HepG2 (cell line): ENCODE results near the gene PPP4R2. TPM values are rescaled to one million over a fixed set of nuclear protein-coding genes. Genes with fewer than 3 reads are reported as not detected.

ENCODE experiments used
- EEA1 ChIP-seq: sonication (generic); formaldehyde crosslinking; IDR thresholded peaks from 2 replicates; pipeline ENCODE4 v1.5.1; 2020; ENCODE audit warnings: mild to moderate bottlenecking, missing genetic modification reagents, borderline replicate concordance
- HNF4G ChIP-seq, 2 experiments: sonication (generic) in 1 of 2; formaldehyde crosslinking in 1 of 2; IDR thresholded peaks; 2 replicates each; pipeline versions ENCODE4 v1.4.0 to v1.6.1; 2011 to 2020; ENCODE audit warnings: borderline replicate concordance in 2 of 2, low read depth in 2 of 2, mild to moderate bottlenecking in 2 of 2, low read length in 1 of 2, missing genetic modification reagents in 1 of 2, moderate library complexity in 1 of 2
- KMT2A ChIP-seq: sonication (generic); formaldehyde crosslinking; IDR thresholded peaks from 2 replicates; pipeline ENCODE4 v1.4.0; 2020; ENCODE audit warnings: missing genetic modification reagents
- MEIS1 ChIP-seq: sonication (generic); formaldehyde crosslinking; IDR thresholded peaks from 2 replicates; pipeline ENCODE4 v1.9.0; 2021; ENCODE audit warnings: mild to moderate bottlenecking, missing genetic modification reagents, moderate library complexity, borderline replicate concordance
- NFE2 ChIP-seq: sonication (generic); formaldehyde crosslinking; IDR thresholded peaks from 2 replicates; pipeline ENCODE4 v1.4.0; 2020; ENCODE audit warnings: missing genetic modification reagents
- STAT5B ChIP-seq: sonication (generic); formaldehyde crosslinking; IDR thresholded peaks from 2 replicates; pipeline ENCODE4 v1.4.0; 2020; ENCODE audit warnings: missing genetic modification reagents
- ZBTB2 ChIP-seq: sonication (generic); formaldehyde crosslinking; IDR thresholded peaks from 2 replicates; pipeline ENCODE4 v1.8.0; 2022; ENCODE audit warnings: low read depth, missing genetic modification reagents
- ZBTB8A ChIP-seq: sonication (generic); formaldehyde crosslinking; IDR thresholded peaks from 2 replicates; pipeline ENCODE4 v1.4.0; 2020; ENCODE audit warnings: mild to moderate bottlenecking, low read depth, missing genetic modification reagents, borderline replicate concordance
- ZNF232 ChIP-seq: sonication (generic); formaldehyde crosslinking; IDR thresholded peaks from 2 replicates; pipeline ENCODE4 v1.4.0; 2020; ENCODE audit warnings: missing genetic modification reagents, borderline replicate concordance
- ZNF33B ChIP-seq: sonication (generic); formaldehyde crosslinking; IDR thresholded peaks from 2 replicates; pipeline ENCODE4 v1.5.1; 2020; ENCODE audit warnings: mild to moderate bottlenecking, missing genetic modification reagents
- ZNF468 ChIP-seq: sonication (generic); formaldehyde crosslinking; IDR thresholded peaks from 2 replicates; pipeline ENCODE4 v1.8.0; 2022; ENCODE audit warnings: mild to moderate bottlenecking, moderate library complexity, missing genetic modification reagents
- ZNF670 ChIP-seq: sonication (generic); formaldehyde crosslinking; IDR thresholded peaks from 2 replicates; pipeline ENCODE4 v1.8.0; 2022; ENCODE audit warnings: mild to moderate bottlenecking, missing genetic modification reagents, borderline replicate concordance
- ZNF674 ChIP-seq: sonication (generic); formaldehyde crosslinking; IDR thresholded peaks from 2 replicates; pipeline ENCODE4 v1.5.0; 2020; ENCODE audit warnings: low read depth, mild to moderate bottlenecking, missing genetic modification reagents
- ZNF850 ChIP-seq: sonication (generic); formaldehyde crosslinking; conservative IDR thresholded peaks from 2 replicates; pipeline ENCODE4 v1.9.0; 2021; ENCODE audit warnings: mild to moderate bottlenecking, missing genetic modification reagents
- polyA plus RNA-seq, 8 experiments: library from polyadenylated mRNA; depleted of rRNA in 3 of 8; stranded (reverse) in 7 of 8; unstranded in 1 of 8; fragments of >200 nt; fragmentation: Illumina TruSeq in 4 of 8; extraction: Trizol in 4 of 8; gene quantifications; 2 replicates each; pipeline versions ENCODE4 v1.2.1 to v1.2.3, GENCODE V29; 2011 to 2016; ENCODE audit warnings: low read depth in 4 of 8, missing spikeins in 1 of 8, mixed read lengths in 1 of 8; ENCODE audit not compliant: insufficient read depth in 1 of 8
- total RNA-seq, 5 experiments: library from RNA; depleted of rRNA; stranded (reverse); fragments of >200 nt; fragmentation: Illumina TruSeq; extraction: Trizol; gene quantifications; 2 replicates each; pipeline ENCODE4 v1.2.3, GENCODE V29; 2016; ENCODE audit warnings: low read depth in 1 of 5
- TF ChIP-seq, protein P1 (sequence below): sonication (generic); formaldehyde crosslinking; IDR thresholded peaks from 2 replicates; pipeline ENCODE4 v1.4.0; 2020; ENCODE audit warnings: missing genetic modification reagents
- TF ChIP-seq, protein P2 (sequence below): sonication (generic); formaldehyde crosslinking; IDR thresholded peaks from 2 replicates; pipeline ENCODE4 v1.8.1; 2023; ENCODE audit warnings: mild to moderate bottlenecking, missing genetic modification reagents
- TF ChIP-seq, protein P3 (sequence below): sonication (generic); formaldehyde crosslinking; IDR thresholded peaks from 2 replicates; pipeline ENCODE4 v1.5.1; 2020; ENCODE audit warnings: mild to moderate bottlenecking, moderate library complexity, missing genetic modification reagents
- TF ChIP-seq, protein P4 (sequence below): sonication (generic); formaldehyde crosslinking; IDR thresholded peaks from 2 replicates; pipeline ENCODE4 v1.4.0; 2020; ENCODE audit warnings: missing genetic modification reagents, borderline replicate concordance

Gene PPP4R2
- total and polyA plus RNA-seq, 2 of the 13 experiments (the other 11 are each of a cell fraction or from before 2014, with no cell fraction given), result 22.3 to 161 TPM

DNA sequence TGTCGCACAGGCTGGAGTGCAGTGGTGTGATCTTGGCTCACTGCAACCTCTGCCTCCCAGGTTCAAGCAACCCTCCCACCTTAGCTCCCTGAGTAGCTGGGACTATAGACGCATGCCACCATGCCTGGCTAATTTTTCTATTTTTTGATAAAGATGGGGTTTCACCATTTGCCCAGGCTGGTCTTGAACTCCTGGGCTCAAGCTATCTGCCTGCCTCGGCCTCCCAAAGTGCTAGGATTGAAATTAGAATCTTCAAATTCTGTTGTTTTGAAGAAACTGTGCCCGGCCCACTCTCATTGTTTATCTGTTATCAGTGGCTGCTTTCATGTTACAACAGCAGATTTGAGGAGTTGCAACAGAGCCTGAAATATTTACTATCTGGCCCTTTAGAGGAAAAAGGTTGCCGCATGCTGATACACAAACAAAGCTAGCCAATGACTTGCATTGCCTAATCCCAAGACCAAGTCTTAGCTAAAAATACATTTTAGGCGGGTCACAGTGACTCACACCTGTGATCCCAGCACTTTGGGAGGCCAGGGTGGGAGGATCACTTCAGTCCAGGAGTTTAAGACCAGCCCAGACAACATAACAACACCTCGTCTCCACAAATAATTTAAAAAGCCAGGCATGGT lies 43.2 kb upstream of the PPP4R2 start (continued):
- TF ChIP-seq, protein P1, sequence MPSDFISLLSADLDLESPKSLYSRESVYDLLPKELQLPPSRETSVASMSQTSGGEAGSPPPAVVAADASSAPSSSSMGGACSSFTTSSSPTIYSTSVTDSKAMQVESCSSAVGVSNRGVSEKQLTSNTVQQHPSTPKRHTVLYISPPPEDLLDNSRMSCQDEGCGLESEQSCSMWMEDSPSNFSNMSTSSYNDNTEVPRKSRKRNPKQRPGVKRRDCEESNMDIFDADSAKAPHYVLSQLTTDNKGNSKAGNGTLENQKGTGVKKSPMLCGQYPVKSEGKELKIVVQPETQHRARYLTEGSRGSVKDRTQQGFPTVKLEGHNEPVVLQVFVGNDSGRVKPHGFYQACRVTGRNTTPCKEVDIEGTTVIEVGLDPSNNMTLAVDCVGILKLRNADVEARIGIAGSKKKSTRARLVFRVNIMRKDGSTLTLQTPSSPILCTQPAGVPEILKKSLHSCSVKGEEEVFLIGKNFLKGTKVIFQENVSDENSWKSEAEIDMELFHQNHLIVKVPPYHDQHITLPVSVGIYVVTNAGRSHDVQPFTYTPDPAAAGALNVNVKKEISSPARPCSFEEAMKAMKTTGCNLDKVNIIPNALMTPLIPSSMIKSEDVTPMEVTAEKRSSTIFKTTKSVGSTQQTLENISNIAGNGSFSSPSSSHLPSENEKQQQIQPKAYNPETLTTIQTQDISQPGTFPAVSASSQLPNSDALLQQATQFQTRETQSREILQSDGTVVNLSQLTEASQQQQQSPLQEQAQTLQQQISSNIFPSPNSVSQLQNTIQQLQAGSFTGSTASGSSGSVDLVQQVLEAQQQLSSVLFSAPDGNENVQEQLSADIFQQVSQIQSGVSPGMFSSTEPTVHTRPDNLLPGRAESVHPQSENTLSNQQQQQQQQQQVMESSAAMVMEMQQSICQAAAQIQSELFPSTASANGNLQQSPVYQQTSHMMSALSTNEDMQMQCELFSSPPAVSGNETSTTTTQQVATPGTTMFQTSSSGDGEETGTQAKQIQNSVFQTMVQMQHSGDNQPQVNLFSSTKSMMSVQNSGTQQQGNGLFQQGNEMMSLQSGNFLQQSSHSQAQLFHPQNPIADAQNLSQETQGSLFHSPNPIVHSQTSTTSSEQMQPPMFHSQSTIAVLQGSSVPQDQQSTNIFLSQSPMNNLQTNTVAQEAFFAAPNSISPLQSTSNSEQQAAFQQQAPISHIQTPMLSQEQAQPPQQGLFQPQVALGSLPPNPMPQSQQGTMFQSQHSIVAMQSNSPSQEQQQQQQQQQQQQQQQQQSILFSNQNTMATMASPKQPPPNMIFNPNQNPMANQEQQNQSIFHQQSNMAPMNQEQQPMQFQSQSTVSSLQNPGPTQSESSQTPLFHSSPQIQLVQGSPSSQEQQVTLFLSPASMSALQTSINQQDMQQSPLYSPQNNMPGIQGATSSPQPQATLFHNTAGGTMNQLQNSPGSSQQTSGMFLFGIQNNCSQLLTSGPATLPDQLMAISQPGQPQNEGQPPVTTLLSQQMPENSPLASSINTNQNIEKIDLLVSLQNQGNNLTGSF (CRISPR knock-in tag), result no peak
- TF ChIP-seq ZNF674 (CRISPR knock-in tag) (no peak), STAT5B (CRISPR knock-in tag) (no peak), ZNF670 (CRISPR knock-in tag) (peak; percentile 75), ZNF33B (no peak; the same call in none of the 2 replicates), ZNF468 (no peak), ZBTB2 (no peak), ZNF232 (CRISPR knock-in tag) (no peak), KMT2A (CRISPR knock-in tag) (peak; percentile 41; the same call in 1 of the 2 replicates), EEA1 (CRISPR knock-in tag) (no peak), MEIS1 (CRISPR knock-in tag) (no peak), NFE2 (no peak), ZBTB8A (CRISPR knock-in tag) (no peak), HNF4G (IDR thresholded peaks at IDR 0.05; ENCODE audit: borderline replicate concordance, low read depth, low read length) (peak; percentile 52; the same call in 1 of the 2 replicates), HNF4G (CRISPR knock-in tag; IDR thresholded peaks at IDR 0.05; ENCODE audit: borderline replicate concordance, low read depth) (no peak), ZNF850 (no peak)
- TF ChIP-seq, protein P2, sequence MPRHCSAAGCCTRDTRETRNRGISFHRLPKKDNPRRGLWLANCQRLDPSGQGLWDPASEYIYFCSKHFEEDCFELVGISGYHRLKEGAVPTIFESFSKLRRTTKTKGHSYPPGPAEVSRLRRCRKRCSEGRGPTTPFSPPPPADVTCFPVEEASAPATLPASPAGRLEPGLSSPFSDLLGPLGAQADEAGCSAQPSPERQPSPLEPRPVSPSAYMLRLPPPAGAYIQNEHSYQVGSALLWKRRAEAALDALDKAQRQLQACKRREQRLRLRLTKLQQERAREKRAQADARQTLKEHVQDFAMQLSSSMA (CRISPR knock-in tag), result no peak
- TF ChIP-seq, protein P3, sequence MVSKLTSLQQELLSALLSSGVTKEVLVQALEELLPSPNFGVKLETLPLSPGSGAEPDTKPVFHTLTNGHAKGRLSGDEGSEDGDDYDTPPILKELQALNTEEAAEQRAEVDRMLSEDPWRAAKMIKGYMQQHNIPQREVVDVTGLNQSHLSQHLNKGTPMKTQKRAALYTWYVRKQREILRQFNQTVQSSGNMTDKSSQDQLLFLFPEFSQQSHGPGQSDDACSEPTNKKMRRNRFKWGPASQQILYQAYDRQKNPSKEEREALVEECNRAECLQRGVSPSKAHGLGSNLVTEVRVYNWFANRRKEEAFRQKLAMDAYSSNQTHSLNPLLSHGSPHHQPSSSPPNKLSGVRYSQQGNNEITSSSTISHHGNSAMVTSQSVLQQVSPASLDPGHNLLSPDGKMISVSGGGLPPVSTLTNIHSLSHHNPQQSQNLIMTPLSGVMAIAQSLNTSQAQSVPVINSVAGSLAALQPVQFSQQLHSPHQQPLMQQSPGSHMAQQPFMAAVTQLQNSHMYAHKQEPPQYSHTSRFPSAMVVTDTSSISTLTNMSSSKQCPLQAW (CRISPR knock-in tag), result 0 out of 2 replicates have a peak, but pooled peaks have one; percentile 35
- TF ChIP-seq, protein P4, sequence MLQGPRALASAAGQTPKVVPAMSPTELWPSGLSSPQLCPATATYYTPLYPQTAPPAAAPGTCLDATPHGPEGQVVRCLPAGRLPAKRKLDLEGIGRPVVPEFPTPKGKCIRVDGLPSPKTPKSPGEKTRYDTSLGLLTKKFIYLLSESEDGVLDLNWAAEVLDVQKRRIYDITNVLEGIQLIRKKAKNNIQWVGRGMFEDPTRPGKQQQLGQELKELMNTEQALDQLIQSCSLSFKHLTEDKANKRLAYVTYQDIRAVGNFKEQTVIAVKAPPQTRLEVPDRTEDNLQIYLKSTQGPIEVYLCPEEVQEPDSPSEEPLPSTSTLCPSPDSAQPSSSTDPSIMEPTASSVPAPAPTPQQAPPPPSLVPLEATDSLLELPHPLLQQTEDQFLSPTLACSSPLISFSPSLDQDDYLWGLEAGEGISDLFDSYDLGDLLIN (CRISPR knock-in tag), result no peak
